ENCODE results near the gene ZNF35.

The ZNF35 gene

GRCh38 chr3:44648564-44649229 lies at the start of gene ZNF35:
Gene ZNF35 (plus strand): TSS chr3:44648732. CDS start chr3:44651068, 2,336 bp downstream.
- H3K9ac ChIP-seq (ENCODE audit: low read length): peak within 1 kb of the TSS; percentile 86
- H3K27me3 ChIP-seq (ENCODE audit: control insufficient read depth, insufficient read depth, low read length): no peaks in the 10 kb centered on the region
- peak within 1 kb of the TSS; percentile 37 for H3K27ac ChIP-seq (ENCODE audit: low read length)
- peak within 1 kb of the TSS; percentile 75 for H3K4me3 ChIP-seq (ENCODE audit: low read length)
- H3K4me1 ChIP-seq (ENCODE audit: control insufficient read depth, low read depth, low read length): peaks cover 4% of the 10 kb centered on the region
- peaks cover 33% of the 10 kb centered on the region for H3K36me3 ChIP-seq (ENCODE audit: control insufficient read depth, low read depth, low read length)
- peaks cover 3% of the 10 kb centered on the region for H3K9me3 ChIP-seq (ENCODE audit: control insufficient read depth, low read depth, low read length)

GRCh38 chr3:44601749-44602148 lies 46.8 kb upstream of the ZNF35 start:
- H3K4me1 ChIP-seq (ENCODE audit: control insufficient read depth, low read depth, low read length): no peaks in the 10 kb centered on the region
- H3K9me3 ChIP-seq (ENCODE audit: control insufficient read depth, low read depth, low read length): peaks cover 23% of the 10 kb centered on the region
- H3K4me3 ChIP-seq (ENCODE audit: low read length): no peak overlapping the region
- no peaks in the 10 kb centered on the region for H3K27me3 ChIP-seq (ENCODE audit: control insufficient read depth, insufficient read depth, low read length)
- H3K36me3 ChIP-seq (ENCODE audit: control insufficient read depth, low read depth, low read length): no peaks in the 10 kb centered on the region
- no peak overlapping the region for H3K9ac ChIP-seq (ENCODE audit: low read length)
- H3K27ac ChIP-seq (ENCODE audit: low read length): no peak overlapping the region

GRCh38 chr3:44612678-44613077 lies 35.9 kb upstream of the ZNF35 start:
- H3K4me1 ChIP-seq (ENCODE audit: control insufficient read depth, low read depth, low read length): no peaks in the 10 kb centered on the region
- no peaks in the 10 kb centered on the region for H3K27me3 ChIP-seq (ENCODE audit: control insufficient read depth, insufficient read depth, low read length)
- H3K9me3 ChIP-seq (ENCODE audit: control insufficient read depth, low read depth, low read length): no peaks in the 10 kb centered on the region
- H3K27ac ChIP-seq (ENCODE audit: low read length): no peak overlapping the region
- no peaks in the 10 kb centered on the region for H3K36me3 ChIP-seq (ENCODE audit: control insufficient read depth, low read depth, low read length)
- H3K4me3 ChIP-seq (ENCODE audit: low read length): no peak overlapping the region
- H3K9ac ChIP-seq (ENCODE audit: low read length): no peak overlapping the region

GRCh38 chr3:44624749-44625480 lies 23.6 kb upstream of the ZNF35 start, which contains the start of gene ZNF197:
Gene ZNF197 (plus strand): TSS chr3:44625036. CDS start chr3:44629155, 4,119 bp downstream.
- Histone ChIP-seq H3K9ac (ENCODE audit: low read length) (peak within 1 kb of the TSS; percentile 64), H3K4me1 (ENCODE audit: control insufficient read depth, low read depth, low read length) (peaks cover 3% of the 10 kb centered on the region), H3K4me3 (ENCODE audit: low read length) (peak within 1 kb of the TSS; percentile 89), H3K27ac (ENCODE audit: low read length) (no peak within 1 kb of the TSS), H3K9me3 (ENCODE audit: control insufficient read depth, low read depth, low read length) (no peaks in the 10 kb centered on the region), H3K36me3 (ENCODE audit: control insufficient read depth, low read depth, low read length) (peaks cover 6% of the 10 kb centered on the region), H3K27me3 (ENCODE audit: control insufficient read depth, insufficient read depth, low read length) (no peaks in the 10 kb centered on the region)

- Histone ChIP-seq H3K9ac (ENCODE audit: low read length) (no peak overlapping the region), H3K27ac (ENCODE audit: low read length) (no peak overlapping the region), H3K4me1 (ENCODE audit: control insufficient read depth, low read depth, low read length) (peaks cover 3% of the 10 kb centered on the region), H3K36me3 (ENCODE audit: control insufficient read depth, low read depth, low read length) (peaks cover 27% of the 10 kb centered on the region), H3K27me3 (ENCODE audit: control insufficient read depth, insufficient read depth, low read length) (no peaks in the 10 kb centered on the region), H3K4me3 (ENCODE audit: low read length) (no peak overlapping the region), H3K9me3 (ENCODE audit: control insufficient read depth, low read depth, low read length) (no peaks in the 10 kb centered on the region)
Observed at GRCh38 chr3:44628716-44629115, 19.8 kb upstream of the ZNF35 start.

DNA sequence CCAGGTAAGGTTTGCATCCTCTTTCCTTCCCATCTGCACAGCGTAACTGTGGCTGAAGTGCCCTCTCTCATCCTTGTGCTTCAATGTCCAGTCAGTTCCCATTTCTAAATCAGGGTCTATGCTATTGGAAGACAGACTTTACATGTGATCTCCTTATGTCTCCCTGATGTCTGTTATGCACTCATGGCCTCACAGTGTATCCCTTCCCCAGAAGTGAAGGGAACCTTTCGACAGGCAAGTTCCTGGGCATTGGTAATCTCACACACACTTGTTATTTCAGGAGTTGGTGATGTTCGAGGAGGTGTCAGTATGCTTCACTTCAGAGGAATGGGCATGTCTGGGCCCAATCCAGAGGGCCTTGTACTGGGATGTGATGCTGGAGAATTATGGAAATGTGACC lies 16.3 kb upstream of the ZNF35 start:
- H3K9me3 ChIP-seq (ENCODE audit: control insufficient read depth, low read depth, low read length): no peaks in the 10 kb centered on the region
- H3K36me3 ChIP-seq (ENCODE audit: control insufficient read depth, low read depth, low read length): peaks cover 38% of the 10 kb centered on the region
- H3K27me3 ChIP-seq (ENCODE audit: control insufficient read depth, insufficient read depth, low read length): no peaks in the 10 kb centered on the region
- no peaks in the 10 kb centered on the region for H3K4me1 ChIP-seq (ENCODE audit: control insufficient read depth, low read depth, low read length)
- H3K9ac ChIP-seq (ENCODE audit: low read length): no peak overlapping the region
- no peak overlapping the region for H3K4me3 ChIP-seq (ENCODE audit: low read length)
- no peak overlapping the region for H3K27ac ChIP-seq (ENCODE audit: low read length)

GRCh38 chr3:44642337-44642736 lies 6.2 kb upstream of the ZNF35 start:
- H3K4me3 ChIP-seq (ENCODE audit: low read length): no peak overlapping the region
- no peaks in the 10 kb centered on the region for H3K4me1 ChIP-seq (ENCODE audit: control insufficient read depth, low read depth, low read length)
- H3K27me3 ChIP-seq (ENCODE audit: control insufficient read depth, insufficient read depth, low read length): no peaks in the 10 kb centered on the region
- no peak overlapping the region for H3K27ac ChIP-seq (ENCODE audit: low read length)
- H3K9me3 ChIP-seq (ENCODE audit: control insufficient read depth, low read depth, low read length): peaks cover 31% of the 10 kb centered on the region
- H3K9ac ChIP-seq (ENCODE audit: low read length): no peak overlapping the region
- H3K36me3 ChIP-seq (ENCODE audit: control insufficient read depth, low read depth, low read length): peaks cover 29% of the 10 kb centered on the region

DNA sequence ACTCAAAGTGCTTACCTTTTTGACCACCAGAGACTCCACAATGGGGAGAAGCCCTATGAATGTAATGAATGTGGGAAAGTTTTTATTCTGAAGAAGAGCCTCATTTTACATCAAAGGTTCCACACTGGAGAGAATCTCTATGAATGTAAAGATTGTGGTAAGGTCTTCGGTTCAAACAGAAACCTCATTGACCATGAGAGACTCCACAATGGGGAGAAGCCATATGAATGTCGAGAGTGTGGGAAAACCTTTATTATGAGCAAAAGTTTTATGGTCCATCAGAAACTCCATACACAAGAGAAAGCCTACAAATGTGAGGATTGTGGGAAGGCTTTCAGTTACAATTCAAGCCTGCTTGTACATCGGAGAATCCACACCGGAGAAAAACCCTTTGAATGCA lies 5.5 kb upstream of the ZNF35 start:
- Histone ChIP-seq H3K4me1 (ENCODE audit: control insufficient read depth, low read depth, low read length) (peaks cover under 1% of the 10 kb centered on the region), H3K36me3 (ENCODE audit: control insufficient read depth, low read depth, low read length) (peaks cover 29% of the 10 kb centered on the region), H3K9ac (ENCODE audit: low read length) (no peak overlapping the region), H3K4me3 (ENCODE audit: low read length) (no peak overlapping the region), H3K9me3 (ENCODE audit: control insufficient read depth, low read depth, low read length) (peaks cover 31% of the 10 kb centered on the region), H3K27me3 (ENCODE audit: control insufficient read depth, insufficient read depth, low read length) (no peaks in the 10 kb centered on the region), H3K27ac (ENCODE audit: low read length) (no peak overlapping the region)

DNA sequence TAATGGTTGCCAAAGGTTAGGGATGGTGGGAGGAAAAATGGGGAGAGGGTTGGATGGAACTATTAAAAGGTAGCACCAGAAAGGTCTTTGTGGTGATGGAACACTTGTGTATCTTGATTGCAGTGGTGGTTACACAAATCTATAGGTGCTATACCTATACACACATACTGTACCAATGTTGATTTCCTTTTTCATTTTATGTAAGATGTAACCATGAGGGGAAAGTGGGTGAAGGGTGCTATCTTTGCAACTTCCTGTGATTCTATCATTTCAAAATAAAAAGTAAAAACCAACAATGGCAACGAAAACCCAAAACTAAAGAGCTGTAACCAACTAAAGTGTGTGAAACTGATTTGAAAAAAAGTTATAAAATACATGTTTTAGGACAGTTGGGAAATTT lies 761 bp upstream of the ZNF35 start:
- H3K4me1 ChIP-seq (ENCODE audit: control insufficient read depth, low read depth, low read length): peaks cover 4% of the 10 kb centered on the region
- H3K27me3 ChIP-seq (ENCODE audit: control insufficient read depth, insufficient read depth, low read length): no peaks in the 10 kb centered on the region
- peak overlapping the region; percentile 86 for H3K9ac ChIP-seq (ENCODE audit: low read length)
- H3K36me3 ChIP-seq (ENCODE audit: control insufficient read depth, low read depth, low read length): peaks cover 29% of the 10 kb centered on the region
- H3K9me3 ChIP-seq (ENCODE audit: control insufficient read depth, low read depth, low read length): peaks cover 12% of the 10 kb centered on the region
- peak overlapping the region; percentile 75 for H3K4me3 ChIP-seq (ENCODE audit: low read length)
- H3K27ac ChIP-seq (ENCODE audit: low read length): no peak overlapping the region

DNA sequence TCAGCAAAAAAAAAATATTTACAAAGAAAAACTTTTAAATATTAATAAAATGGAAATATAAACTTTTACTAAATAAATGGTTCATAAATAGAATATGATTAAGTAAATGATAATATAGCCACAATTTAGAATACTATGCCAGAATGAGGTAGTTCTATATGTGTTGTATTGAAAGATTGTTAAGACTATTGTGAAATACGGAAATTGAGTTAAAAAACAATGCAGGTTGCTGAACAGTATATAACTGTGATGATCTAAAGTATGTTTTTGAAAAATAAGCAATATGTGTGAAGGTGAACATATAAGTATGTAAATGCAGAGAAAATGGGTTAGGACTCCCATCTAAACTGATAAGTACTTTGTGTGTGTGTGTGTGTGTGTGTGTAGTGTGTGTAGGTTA lies 1.2 kb downstream of the ZNF35 start:
- Histone ChIP-seq H3K27ac (ENCODE audit: low read length) (no peak overlapping the region), H3K4me1 (ENCODE audit: control insufficient read depth, low read depth, low read length) (peaks cover 4% of the 10 kb centered on the region), H3K36me3 (ENCODE audit: control insufficient read depth, low read depth, low read length) (peaks cover 41% of the 10 kb centered on the region), H3K4me3 (ENCODE audit: low read length) (peak overlapping the region; percentile 75), H3K27me3 (ENCODE audit: control insufficient read depth, insufficient read depth, low read length) (no peaks in the 10 kb centered on the region), H3K9ac (ENCODE audit: low read length) (peak overlapping the region; percentile 86), H3K9me3 (ENCODE audit: control insufficient read depth, low read depth, low read length) (no peaks in the 10 kb centered on the region)

GRCh38 chr3:44654039-44654438 lies 5.5 kb downstream of the ZNF35 start:
- Histone ChIP-seq H3K27ac (ENCODE audit: low read length) (no peak overlapping the region), H3K9me3 (ENCODE audit: control insufficient read depth, low read depth, low read length) (no peaks in the 10 kb centered on the region), H3K27me3 (ENCODE audit: control insufficient read depth, insufficient read depth, low read length) (no peaks in the 10 kb centered on the region), H3K9ac (ENCODE audit: low read length) (no peak overlapping the region), H3K4me1 (ENCODE audit: control insufficient read depth, low read depth, low read length) (no peaks in the 10 kb centered on the region), H3K36me3 (ENCODE audit: control insufficient read depth, low read depth, low read length) (peaks cover 75% of the 10 kb centered on the region), H3K4me3 (ENCODE audit: low read length) (no peak overlapping the region)

GRCh38 chr3:44659015-44659414 lies 10.5 kb downstream of the ZNF35 start:
- Histone ChIP-seq H3K4me1 (ENCODE audit: control insufficient read depth, low read depth, low read length) (no peaks in the 10 kb centered on the region), H3K36me3 (ENCODE audit: control insufficient read depth, low read depth, low read length) (peaks cover 59% of the 10 kb centered on the region)

More at GRCh38 chr3:44659015-44659414, 10.5 kb downstream of the ZNF35 start:
- H3K9ac ChIP-seq (ENCODE audit: low read length): no peak overlapping the region
- H3K27ac ChIP-seq (ENCODE audit: low read length): no peak overlapping the region
- no peaks in the 10 kb centered on the region for H3K9me3 ChIP-seq (ENCODE audit: control insufficient read depth, low read depth, low read length)
- H3K27me3 ChIP-seq (ENCODE audit: control insufficient read depth, insufficient read depth, low read length): no peaks in the 10 kb centered on the region
- no peak overlapping the region for H3K4me3 ChIP-seq (ENCODE audit: low read length)

All from iPS-18a (cell line).